Smooth muscle cell (in vitro differentiated cells): ENCODE data around the gene IFI44L. TPM values are rescaled to one million over a fixed set of nuclear protein-coding genes. Genes with fewer than 3 reads are reported as not detected.

ENCODE experiments used
- DNase-seq: peaks from one replicate; lab custom pipeline; 2025; ENCODE audit not compliant: unreplicated experiment; lab: John Stamatoyannopoulos, UW
- H2AFZ ChIP-seq: fragments of 200-600 bp; sonication (generic); 2 replicates; pipeline ENCODE4 v1.6.0; 2016; ENCODE audit warnings: antibody characterized with exemption, low read depth, mild to moderate bottlenecking
- H3F3A ChIP-seq: fragments of 200-600 bp; sonication (generic); 2 replicates; pipeline ENCODE4 v1.6.0; 2017; ENCODE audit warnings: antibody characterized with exemption, low read depth
- H3K27ac ChIP-seq: fragments of 200-600 bp; sonication (generic); 2 replicates; pipeline ENCODE4 v1.5.1; 2016; ENCODE audit warnings: low read depth, mild to moderate bottlenecking
- H3K27me3 ChIP-seq: fragments of 200-600 bp; sonication (generic); 2 replicates; pipeline ENCODE4 v1.6.1; 2016; ENCODE audit warnings: low read depth, mild to moderate bottlenecking
- H3K36me3 ChIP-seq: fragments of 200-600 bp; sonication (generic); 2 replicates; pipeline ENCODE4 v1.5.1; 2016; ENCODE audit warnings: low read depth
- H3K4me1 ChIP-seq: fragments of 200-600 bp; sonication (generic); 2 replicates; pipeline ENCODE4 v1.5.1; 2016; ENCODE audit warnings: low read depth
- H3K4me2 ChIP-seq: fragments of 200-600 bp; sonication (generic); 2 replicates; pipeline ENCODE4 v1.6.0; 2016; ENCODE audit warnings: mild to moderate bottlenecking
- H3K4me3 ChIP-seq: fragments of 200-600 bp; sonication (generic); 2 replicates; pipeline ENCODE4 v1.5.1; 2016; ENCODE audit warnings: mild to moderate bottlenecking
- H3K79me2 ChIP-seq: fragments of 200-600 bp; sonication (generic); 2 replicates; pipeline ENCODE4 v1.6.0; 2016; ENCODE audit warnings: low read depth, mild to moderate bottlenecking
- H3K9ac ChIP-seq: fragments of 200-600 bp; sonication (generic); 2 replicates; pipeline ENCODE4 v1.6.0; 2016; ENCODE audit warnings: low read depth
- H3K9me3 ChIP-seq: fragments of 200-600 bp; sonication (generic); replicated peaks from 2 replicates; pipeline ENCODE4 v1.5.1; 2016; ENCODE audit warnings: low read depth
- H4K20me1 ChIP-seq: fragments of 200-600 bp; sonication (generic); 2 replicates; pipeline ENCODE4 v1.6.0; 2016; ENCODE audit warnings: low read depth
- CTCF ChIP-seq: fragments of 200-600 bp; sonication (generic); IDR thresholded peaks from 2 replicates; pipeline ENCODE4 v1.5.1; 2017; ENCODE audit warnings: borderline replicate concordance, mild to moderate bottlenecking, antibody characterized with exemption; ENCODE audit not compliant: insufficient read depth, poor library complexity, severe bottlenecking
- WGBS: methylation state at CpG from one replicate; pipeline ENCODE4 v1.1.7; 2016; ENCODE audit warnings: low lambda C conversion rate; 5-methylcytosine and 5-hydroxymethylcytosine counted together
- polyA plus RNA-seq: library from polyadenylated mRNA; unstranded; fragments of >200 nt; fragmentation: Nextera tagmentation; extraction: Ambion mirVana; gene quantifications from 2 replicates; pipeline ENCODE4 v1.2.1, GENCODE V29; 2016
- total RNA-seq: library from RNA; depleted of rRNA; stranded (reverse); fragments of >200 nt; gene quantifications from 2 replicates; pipeline ENCODE4 v1.2.3, GENCODE V29; 2014

Gene IFI44L
- total and polyA plus RNA-seq, 2 experiments from 2014 or later = not detected

- H3K4me3 ChIP-seq = no peak overlapping the region
- no peak for TF ChIP-seq CTCF
- no peaks in the 10 kb centered on the region for H4K20me1 ChIP-seq
- H3K4me2 ChIP-seq = no peak overlapping the region
- H3K27me3 ChIP-seq = peaks cover 7% of the 10 kb centered on the region
- H3F3A ChIP-seq = no peaks in the 10 kb centered on the region
- DNase-seq = no peak
- 50% methylated on average over 1 of the region's 1 CpG for WGBS
- H2AFZ ChIP-seq = no peak overlapping the region
- no peak overlapping the region for H3K27ac ChIP-seq
- no peak overlapping the region for H3K9ac ChIP-seq
- H3K36me3 ChIP-seq = no peaks in the 10 kb centered on the region
- no peaks in the 10 kb centered on the region for H3K79me2 ChIP-seq
- no peaks in the 10 kb centered on the region for H3K4me1 ChIP-seq
- H3K9me3 ChIP-seq = no peaks in the 10 kb centered on the region
These were observed 33.7 kb upstream of the IFI44L start for GRCh38 chr1:78586572-78586971.

- TF ChIP-seq CTCF = no peak
- 90% methylated on average over 1 of the region's 1 CpG for WGBS
- H3K4me2 ChIP-seq = no peak overlapping the region
These were observed 33.0 kb upstream of the IFI44L start for GRCh38 chr1:78587211-78587610.

GRCh38 chr1:78591971-78592370, 28.3 kb upstream of the IFI44L start:
- H3K9me3 ChIP-seq = no peaks in the 10 kb centered on the region
- H3K27me3 ChIP-seq = peaks cover 5% of the 10 kb centered on the region
- H2AFZ ChIP-seq = no peak overlapping the region
- H3K36me3 ChIP-seq = no peaks in the 10 kb centered on the region
- no peak for DNase-seq
- H3K79me2 ChIP-seq = no peaks in the 10 kb centered on the region
- H3K4me1 ChIP-seq = no peaks in the 10 kb centered on the region
- TF ChIP-seq CTCF = no peak
- H4K20me1 ChIP-seq = no peaks in the 10 kb centered on the region
- H3K4me3 ChIP-seq = no peak overlapping the region
- no peak overlapping the region for H3K9ac ChIP-seq
- WGBS = 81% methylated on average over 4 of the region's 4 CpGs
- H3K27ac ChIP-seq = no peak overlapping the region
- no peaks in the 10 kb centered on the region for H3F3A ChIP-seq
- H3K4me2 ChIP-seq = no peak overlapping the region

More at GRCh38 chr1:78587211-78587610, 33.0 kb upstream of the IFI44L start:
- H4K20me1 ChIP-seq = no peaks in the 10 kb centered on the region
- H3K9ac ChIP-seq = no peak overlapping the region
- H3K4me3 ChIP-seq = no peak overlapping the region
- H2AFZ ChIP-seq = no peak overlapping the region
- H3K27me3 ChIP-seq = peaks cover 7% of the 10 kb centered on the region
- H3F3A ChIP-seq = no peaks in the 10 kb centered on the region
- H3K79me2 ChIP-seq = no peaks in the 10 kb centered on the region
- no peaks in the 10 kb centered on the region for H3K9me3 ChIP-seq
- DNase-seq = no peak
- no peak overlapping the region for H3K27ac ChIP-seq
- H3K36me3 ChIP-seq = no peaks in the 10 kb centered on the region
- no peaks in the 10 kb centered on the region for H3K4me1 ChIP-seq

- 78% methylated on average over 4 of the region's 4 CpGs for WGBS
These were observed 21.0 kb upstream of the IFI44L start for GRCh38 chr1:78599294-78599693.

More at GRCh38 chr1:78599294-78599693, 21.0 kb upstream of the IFI44L start:
- Histone ChIP-seq H2AFZ (no peak overlapping the region), H3F3A (no peaks in the 10 kb centered on the region), H3K27ac (no peak overlapping the region), H3K9me3 (no peaks in the 10 kb centered on the region), H3K4me1 (no peaks in the 10 kb centered on the region), H3K4me3 (no peak overlapping the region), H3K79me2 (no peaks in the 10 kb centered on the region), H3K9ac (no peak overlapping the region), H3K27me3 (no peaks in the 10 kb centered on the region), H3K36me3 (no peaks in the 10 kb centered on the region), H3K4me2 (no peak overlapping the region), H4K20me1 (no peaks in the 10 kb centered on the region)
- no peak for DNase-seq
- TF ChIP-seq CTCF = no peak
